ENCODE measurements around the gene SHISA9.

SHISA9 gene

DNA sequence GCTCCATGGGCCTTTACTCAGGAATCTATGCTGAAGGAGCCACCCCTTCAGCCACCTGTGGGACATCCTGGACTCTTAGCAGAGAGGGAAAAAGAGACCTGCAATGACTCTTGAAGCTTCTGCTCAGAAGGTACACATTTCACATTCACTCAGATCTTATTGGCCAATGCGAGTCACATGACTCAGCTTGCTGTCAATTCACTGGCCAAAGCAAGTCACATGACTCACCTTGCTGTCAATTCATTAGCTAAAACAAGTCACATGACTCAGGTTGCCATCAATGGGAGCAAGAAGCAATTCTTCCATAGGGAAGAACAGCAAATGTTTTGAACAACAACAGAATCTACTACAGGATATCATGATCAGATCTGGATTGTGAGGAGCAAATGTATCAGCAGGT, 233.4 kb downstream of the SHISA9 start:
- DNase-seq, result no peak

DNA sequence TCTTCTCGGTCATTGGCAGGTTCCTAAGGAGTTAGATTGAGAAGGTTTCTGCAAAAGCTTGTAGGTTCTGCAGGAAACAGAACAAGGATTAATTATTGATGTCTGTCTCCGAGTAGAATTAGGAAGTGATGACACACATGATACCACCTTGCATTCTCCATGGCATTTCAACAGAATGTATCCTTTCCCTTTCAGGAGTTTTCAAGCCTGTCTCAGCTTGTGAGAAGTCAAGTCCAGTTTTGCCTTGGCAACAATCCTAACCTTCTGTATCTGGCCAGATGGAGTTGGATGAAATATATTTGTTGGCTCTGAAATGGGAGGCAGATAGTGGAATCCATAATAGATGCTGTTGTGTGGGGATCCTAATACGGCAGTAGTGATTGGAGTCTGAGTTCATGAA, 235.5 kb downstream of the SHISA9 start:
- DNase-seq, result no peak

DNA sequence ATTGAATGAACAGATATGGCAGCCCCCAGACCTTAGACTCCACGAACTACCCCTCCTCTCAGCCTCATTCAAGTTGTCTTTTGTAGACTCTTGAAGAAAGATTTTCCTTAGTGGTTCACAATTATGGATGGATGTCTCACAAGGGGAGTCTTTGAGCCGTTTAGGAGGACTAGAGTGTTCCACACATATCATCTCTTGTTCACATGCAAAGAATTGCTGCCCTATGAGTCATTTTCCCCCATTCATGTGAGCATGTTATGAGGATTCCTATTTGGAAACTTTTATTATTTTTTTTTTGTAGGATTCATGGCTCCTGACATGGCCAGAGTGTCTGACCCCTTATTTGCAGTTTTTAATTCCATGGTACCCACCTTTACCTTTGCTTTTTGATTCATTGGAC, 237.1 kb downstream of the SHISA9 start:
- DNase-seq, result no peak

- no peak for DNase-seq
These were observed 238.4 kb downstream of the SHISA9 start for GRCh38 chr16:13139661-13140241.

DNA sequence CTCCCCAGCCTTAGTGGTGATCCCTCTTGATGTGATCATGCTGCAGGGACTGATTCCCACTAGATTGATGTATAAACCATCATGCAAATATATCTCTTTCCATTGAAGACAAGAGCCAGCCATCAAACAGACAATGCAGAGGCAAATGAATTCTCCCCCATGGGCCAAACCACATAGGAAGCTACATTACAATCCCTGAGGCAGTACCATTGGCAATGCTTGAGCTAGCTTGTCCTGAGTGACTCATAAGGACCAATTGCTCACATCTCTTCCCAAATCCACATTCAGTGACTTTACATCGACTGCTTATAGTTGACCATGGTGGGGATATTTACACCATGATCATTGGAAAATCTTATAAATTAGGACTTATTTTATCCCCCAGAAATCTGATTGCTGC, 242.2 kb downstream of the SHISA9 start:
- no peak for DNase-seq

DNA sequence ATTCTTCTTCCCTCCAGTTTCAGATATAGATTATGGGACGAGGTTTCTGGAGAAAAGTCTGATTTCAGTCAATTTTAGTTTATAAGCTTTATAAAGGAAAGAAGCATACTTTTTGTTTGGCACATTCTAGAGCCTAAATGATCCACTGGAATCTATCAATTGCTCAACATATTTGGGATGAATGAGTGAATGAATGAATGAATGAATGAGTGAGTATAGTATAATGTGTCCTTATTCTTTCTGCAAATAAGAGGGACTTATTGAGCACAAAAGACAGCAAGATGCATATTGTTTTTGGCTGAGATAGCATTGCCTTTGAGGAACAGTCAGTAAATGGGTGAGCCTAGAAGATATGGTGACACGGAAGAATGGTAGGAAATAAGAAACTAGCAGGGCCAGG, 245.4 kb downstream of the SHISA9 start:
- DNase-seq, result no peak

DNA sequence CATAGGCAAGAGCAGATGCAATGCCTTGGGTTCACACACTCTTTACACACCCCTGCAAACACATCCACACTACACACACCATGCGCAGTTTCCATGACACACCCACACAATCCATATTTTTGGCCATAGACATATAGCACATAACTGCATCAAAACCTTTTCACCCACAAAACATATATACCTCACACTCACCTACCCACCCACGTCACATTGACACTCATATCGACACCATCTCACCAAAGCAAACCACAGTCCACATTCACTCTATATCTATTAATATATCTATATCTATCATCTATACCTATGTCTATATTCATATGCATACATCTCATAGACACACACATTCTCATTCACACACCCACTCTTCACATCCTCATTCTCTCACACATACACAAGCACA, 246.9 kb downstream of the SHISA9 start:
- no peak for DNase-seq

DNA sequence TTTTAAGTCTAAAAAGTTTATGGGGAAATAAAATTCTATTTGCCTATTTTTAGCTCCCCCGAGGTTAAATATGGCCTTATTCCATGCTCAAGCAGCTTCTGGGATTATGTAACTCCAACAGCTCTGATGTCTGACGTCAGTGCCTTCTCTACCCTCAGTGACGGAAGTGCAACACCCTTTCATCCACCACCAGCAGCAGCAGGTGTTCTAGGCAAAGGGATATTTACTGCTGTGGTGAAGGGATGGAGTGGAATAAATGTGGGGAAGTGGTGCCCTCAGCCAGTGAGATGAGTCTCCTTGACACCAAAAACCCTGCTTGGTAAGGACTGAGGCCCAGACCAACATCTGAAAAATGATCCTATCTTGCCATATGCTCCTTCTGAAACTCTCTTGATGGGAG, 247.4 kb downstream of the SHISA9 start:
- DNase-seq, result no peak

- DNase-seq, result no peak
These were observed 248.9 kb downstream of the SHISA9 start for GRCh38 chr16:13150181-13150885.

GRCh38 chr16:13153696-13154095, 252.3 kb downstream of the SHISA9 start:
- no peak for DNase-seq

GRCh38 chr16:13154799-13155198, 253.4 kb downstream of the SHISA9 start:
- no peak for DNase-seq

DNA sequence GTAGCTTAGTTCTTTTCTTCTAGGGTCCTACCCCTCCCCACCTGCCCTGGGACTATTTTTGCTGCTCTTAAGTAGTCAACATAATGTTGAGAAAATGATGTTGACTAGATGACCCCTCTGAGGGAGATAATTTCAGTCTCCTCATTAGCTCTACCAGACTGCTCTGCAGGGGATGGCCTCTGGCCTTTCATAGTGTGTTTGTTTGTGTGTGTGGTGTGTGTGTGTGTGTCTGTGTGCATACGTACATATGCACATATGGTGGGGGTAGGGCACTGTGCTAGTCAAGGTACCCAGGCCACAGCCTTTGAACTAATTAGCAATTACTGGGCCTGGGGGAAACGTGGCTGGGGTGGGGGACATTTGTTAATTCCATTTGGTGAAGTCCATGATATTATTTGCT, 254.0 kb downstream of the SHISA9 start:
- DNase-seq, result no peak

- DNase-seq, result no peak
These were observed 254.4 kb downstream of the SHISA9 start for GRCh38 chr16:13155780-13156179.

DNA sequence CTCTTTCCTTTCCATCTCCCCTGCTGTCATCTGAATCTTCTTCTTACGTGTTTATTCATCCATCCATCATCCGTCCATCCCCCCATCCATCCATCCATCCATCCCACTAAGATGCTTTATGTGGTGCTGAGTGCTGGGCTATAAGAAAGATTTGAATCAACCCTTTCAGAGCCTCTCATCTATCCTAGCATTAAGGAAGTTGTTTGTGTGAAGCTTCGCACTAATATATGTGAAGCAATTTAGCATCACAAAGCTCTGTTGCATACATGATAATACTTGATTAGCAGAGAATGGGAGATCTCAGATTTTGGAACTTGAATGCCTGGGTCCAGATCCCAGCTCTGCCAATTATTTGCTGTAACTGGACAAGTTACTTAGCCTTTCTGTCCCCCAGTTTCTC, 255.7 kb downstream of the SHISA9 start:
- no peak for DNase-seq

GRCh38 chr16:13158427-13158826, 257.0 kb downstream of the SHISA9 start:
- no peak for DNase-seq

- DNase-seq, result no peak
These were observed 263.6 kb downstream of the SHISA9 start for GRCh38 chr16:13165024-13165423.

GRCh38 chr16:13168091-13168572, 266.7 kb downstream of the SHISA9 start:
- DNase-seq, result no peak

- DNase-seq, result no peak
These were observed 269.9 kb downstream of the SHISA9 start for GRCh38 chr16:13171313-13171712.

DNA sequence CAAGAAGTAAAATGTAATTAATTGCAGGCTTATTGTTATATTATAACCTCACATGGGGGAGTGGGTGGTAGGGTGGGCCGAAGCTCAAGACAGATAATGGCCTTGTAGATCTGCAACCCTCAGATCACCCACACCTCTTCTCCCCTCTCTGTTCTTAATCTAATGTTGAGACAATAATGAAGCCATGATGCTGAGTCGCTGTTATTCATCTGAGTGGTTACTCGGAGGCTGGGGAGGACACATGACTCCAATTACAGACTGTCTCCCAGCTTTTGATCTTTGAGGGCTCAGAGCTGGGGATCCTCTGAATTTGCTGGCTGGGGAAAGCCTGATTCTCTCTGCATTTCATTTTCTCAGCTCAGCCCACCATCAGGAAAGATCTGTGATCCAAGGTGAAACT, 275.3 kb downstream of the SHISA9 start:
- no peak for DNase-seq

DNA sequence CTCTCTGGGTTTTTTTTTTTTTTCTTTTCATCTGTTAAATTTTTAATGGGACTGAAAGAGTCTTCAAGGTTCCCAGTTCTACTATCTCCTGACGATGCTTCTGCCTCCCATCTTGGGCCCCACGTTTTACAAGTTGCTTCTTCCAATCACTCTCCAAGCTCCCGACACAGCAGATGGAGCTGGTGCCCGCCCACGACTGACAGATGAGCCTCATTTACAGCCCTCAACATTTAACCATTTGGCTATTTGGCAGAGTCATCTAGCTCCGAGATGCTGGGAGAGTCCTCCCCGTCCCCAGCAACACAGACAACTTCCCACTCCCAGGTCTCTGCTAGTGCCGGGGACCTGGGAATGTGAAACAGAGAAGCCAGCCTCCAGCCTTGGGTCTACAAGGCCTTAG, 276.9 kb downstream of the SHISA9 start:
- DNase-seq, result no peak

DNA sequence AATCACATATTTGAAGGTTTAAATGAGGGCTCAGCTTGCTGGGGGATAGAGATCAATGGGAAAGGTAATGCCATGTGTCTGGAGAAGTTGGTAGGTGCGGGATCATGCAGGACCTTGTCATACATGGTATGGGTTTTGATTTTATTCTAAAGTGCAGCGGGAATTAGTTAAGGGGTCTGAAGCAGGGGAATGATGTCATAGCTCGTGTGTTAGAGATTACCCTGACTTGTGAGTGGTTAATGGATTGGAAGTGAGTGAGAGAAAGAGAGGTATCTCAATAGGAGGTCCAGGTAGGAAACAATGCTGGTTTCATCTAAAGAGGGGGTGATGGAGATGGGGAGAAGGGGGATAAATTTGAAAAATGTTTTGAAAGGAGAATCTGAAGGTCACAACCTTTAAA, 280.0 kb downstream of the SHISA9 start:
- DNase-seq, result no peak

DNA sequence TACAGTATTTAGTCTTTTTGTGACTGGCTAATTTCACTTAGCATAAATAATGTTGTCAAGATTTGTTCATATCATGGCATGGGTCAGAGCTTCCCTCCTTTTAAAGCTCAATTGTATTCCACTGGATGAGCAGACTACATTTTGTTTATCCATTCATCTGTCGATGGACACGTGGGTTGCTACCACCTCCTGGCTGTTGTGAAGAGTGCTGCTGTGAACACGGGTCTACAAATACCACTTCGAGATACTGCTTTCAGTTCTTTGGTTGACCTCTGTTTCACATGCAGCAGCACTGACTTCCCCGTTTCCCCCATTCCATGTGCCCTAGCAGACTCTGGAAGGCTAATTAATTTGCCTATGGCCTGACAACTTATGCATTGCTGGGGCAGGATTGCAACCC, 285.4 kb downstream of the SHISA9 start:
- no peak for DNase-seq

GRCh38 chr16:13189250-13189649, 287.9 kb downstream of the SHISA9 start:
- DNase-seq, result no peak

- no peak for DNase-seq
These were observed 292.3 kb downstream of the SHISA9 start for GRCh38 chr16:13193721-13194120.

DNA sequence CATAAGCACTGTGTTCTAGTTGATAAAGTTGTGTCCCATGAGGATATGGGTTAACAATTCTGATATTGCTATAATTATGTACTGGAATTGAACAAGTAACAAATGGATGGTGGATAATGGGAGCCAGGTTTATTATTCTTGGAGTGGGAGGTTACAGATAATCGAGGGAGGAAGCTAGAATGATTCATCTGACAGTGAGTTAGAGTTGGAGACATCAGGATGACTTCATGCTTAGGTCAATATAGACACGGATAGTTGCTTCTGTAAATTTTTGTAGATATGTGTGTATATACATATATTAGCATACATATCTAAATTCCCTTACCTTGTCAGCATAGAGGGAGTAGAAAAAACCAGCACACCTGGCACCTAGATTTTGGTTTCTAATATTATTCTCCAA, 293.4 kb downstream of the SHISA9 start:
- no peak for DNase-seq

Measured in suppressor macrophage treated with lipopolysaccharide for 4 hours (primary cell).